ENCODE results near the gene TNRC6C. TPM values are rescaled to one million over a fixed set of nuclear protein-coding genes. Genes with fewer than 3 reads are reported as not detected.
"Not testable (repeated sequence)": the region's sequence is repeated elsewhere in the genome, so short reads cannot be mapped to it uniquely, and the experiment has no call there.

Gene TNRC6C
- total RNA-seq, 1 experiment from 2014 or later: 7.5 TPM

- in situ Hi-C loops (cut with HindIII; ENCODE audit: low pct_unique_long_range_greater_than_20kb, low sequenced_read_pairs): no loop called here
- no peak for DNase-seq (ENCODE audit: low read depth, low spot score)
Observed at GRCh38 chr17:77951123-77951522, 7.4 kb upstream of the TNRC6C start.

- DNase-seq (ENCODE audit: low read depth, low spot score): no peak
- in situ Hi-C loops (cut with HindIII; ENCODE audit: low pct_unique_long_range_greater_than_20kb, low sequenced_read_pairs): no loop called here
Observed at GRCh38 chr17:77952368-77952767, 6.1 kb upstream of the TNRC6C start.

GRCh38 chr17:77957235-77957856 is 1.2 kb upstream of the TNRC6C start:
- in situ Hi-C loops (cut with HindIII; ENCODE audit: low pct_unique_long_range_greater_than_20kb, low sequenced_read_pairs): no loop called here

GRCh38 chr17:77958716-77959125 is 218 bp downstream of the TNRC6C start:
- in situ Hi-C loops (cut with HindIII; ENCODE audit: low pct_unique_long_range_greater_than_20kb, low sequenced_read_pairs): no loop called here
- no peak for DNase-seq (ENCODE audit: low read depth, low spot score)

More at GRCh38 chr17:77957235-77957856, 1.2 kb upstream of the TNRC6C start:
- peak; percentile 34 for DNase-seq (ENCODE audit: low read depth, low spot score)

- DNase-seq (ENCODE audit: low read depth, low spot score): no peak
- in situ Hi-C loops (cut with HindIII; ENCODE audit: low pct_unique_long_range_greater_than_20kb, low sequenced_read_pairs): no loop called here
Observed at GRCh38 chr17:77959126-77959925, 823 bp downstream of the TNRC6C start.

GRCh38 chr17:77959926-77960521 is 1.5 kb downstream of the TNRC6C start:
- in situ Hi-C loops (cut with HindIII; ENCODE audit: low pct_unique_long_range_greater_than_20kb, low sequenced_read_pairs): no loop called here
- no peak for DNase-seq (ENCODE audit: low read depth, low spot score)

GRCh38 chr17:77961741-77962140 is 3.2 kb downstream of the TNRC6C start:
- DNase-seq (ENCODE audit: low read depth, low spot score): no peak
- in situ Hi-C loops (cut with HindIII; ENCODE audit: low pct_unique_long_range_greater_than_20kb, low sequenced_read_pairs): no loop called here

- in situ Hi-C loops (cut with HindIII; ENCODE audit: low pct_unique_long_range_greater_than_20kb, low sequenced_read_pairs): no loop called here
- DNase-seq (ENCODE audit: low read depth, low spot score): no peak
Observed at GRCh38 chr17:77962348-77962747, 3.8 kb downstream of the TNRC6C start.

- in situ Hi-C loops (cut with HindIII; ENCODE audit: low pct_unique_long_range_greater_than_20kb, low sequenced_read_pairs): no loop called here
- DNase-seq (ENCODE audit: low read depth, low spot score): peak; percentile 85
Observed at GRCh38 chr17:77963441-77963840, 4.9 kb downstream of the TNRC6C start.

GRCh38 chr17:77965352-77965751 is 6.8 kb downstream of the TNRC6C start:
- DNase-seq (ENCODE audit: low read depth, low spot score): no peak
- in situ Hi-C loops (cut with HindIII; ENCODE audit: low pct_unique_long_range_greater_than_20kb, low sequenced_read_pairs): no loop called here

- in situ Hi-C loops (cut with HindIII; ENCODE audit: low pct_unique_long_range_greater_than_20kb, low sequenced_read_pairs): no loop called here
- DNase-seq (ENCODE audit: low read depth, low spot score): no peak
Observed at GRCh38 chr17:77966476-77966875, 8.0 kb downstream of the TNRC6C start.

- in situ Hi-C loops (cut with HindIII; ENCODE audit: low pct_unique_long_range_greater_than_20kb, low sequenced_read_pairs): no loop called here
- peak; percentile 46 for DNase-seq (ENCODE audit: low read depth, low spot score)
Observed at GRCh38 chr17:77968788-77969187, 10.3 kb downstream of the TNRC6C start.

- in situ Hi-C loops (cut with HindIII; ENCODE audit: low pct_unique_long_range_greater_than_20kb, low sequenced_read_pairs); DNase-seq (ENCODE audit: low read depth, low spot score): not testable (repeated sequence)
Observed at GRCh38 chr17:77972271-77972670, 13.8 kb downstream of the TNRC6C start.

GRCh38 chr17:77973953-77974352 is 15.4 kb downstream of the TNRC6C start:
- in situ Hi-C loops (cut with HindIII; ENCODE audit: low pct_unique_long_range_greater_than_20kb, low sequenced_read_pairs): no loop called here
- no peak for DNase-seq (ENCODE audit: low read depth, low spot score)

- no peak for DNase-seq (ENCODE audit: low read depth, low spot score)
- in situ Hi-C loops (cut with HindIII; ENCODE audit: low pct_unique_long_range_greater_than_20kb, low sequenced_read_pairs): no loop called here
Observed at GRCh38 chr17:77974396-77974795, 15.9 kb downstream of the TNRC6C start.

GRCh38 chr17:77982430-77982829 is 23.9 kb downstream of the TNRC6C start:
- DNase-seq (ENCODE audit: low read depth, low spot score); in situ Hi-C loops (cut with HindIII; ENCODE audit: low pct_unique_long_range_greater_than_20kb, low sequenced_read_pairs): not testable (repeated sequence)

GRCh38 chr17:77990301-77990700 is 31.8 kb downstream of the TNRC6C start:
- in situ Hi-C loops (cut with HindIII; ENCODE audit: low pct_unique_long_range_greater_than_20kb, low sequenced_read_pairs): no loop called here
- no peak for DNase-seq (ENCODE audit: low read depth, low spot score)

- DNase-seq (ENCODE audit: low read depth, low spot score); in situ Hi-C loops (cut with HindIII; ENCODE audit: low pct_unique_long_range_greater_than_20kb, low sequenced_read_pairs): not testable (repeated sequence)
Observed at GRCh38 chr17:77993735-77994134, 35.2 kb downstream of the TNRC6C start.
